ENCODE results near the gene MBOAT1.
"Not testable (repeated sequence)": the region's sequence is repeated elsewhere in the genome, so short reads cannot be mapped to it uniquely, and the experiment has no call there.

The MBOAT1 gene

DNA sequence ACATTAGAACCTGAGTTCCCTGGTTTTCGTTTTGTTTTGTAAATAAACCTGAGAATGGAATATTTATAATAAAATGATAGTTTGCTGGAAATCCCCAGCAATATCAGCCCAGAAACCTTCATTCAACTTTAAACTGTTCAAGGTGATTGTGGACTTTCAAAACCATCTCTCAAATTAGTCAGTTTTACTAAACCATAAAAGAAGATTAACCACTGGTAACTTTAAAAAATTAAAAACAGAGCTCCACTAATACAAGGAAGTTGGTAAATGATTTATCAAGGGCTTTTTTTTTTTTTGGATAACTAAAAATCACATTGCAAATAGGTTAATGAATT is 10.0 kb downstream of the MBOAT1 start:
- peak; percentile 60 for FAIRE-seq

- no peak for FAIRE-seq
Measured at GRCh38 chr6:20200761-20201630, 11.3 kb downstream of the MBOAT1 start.

DNA sequence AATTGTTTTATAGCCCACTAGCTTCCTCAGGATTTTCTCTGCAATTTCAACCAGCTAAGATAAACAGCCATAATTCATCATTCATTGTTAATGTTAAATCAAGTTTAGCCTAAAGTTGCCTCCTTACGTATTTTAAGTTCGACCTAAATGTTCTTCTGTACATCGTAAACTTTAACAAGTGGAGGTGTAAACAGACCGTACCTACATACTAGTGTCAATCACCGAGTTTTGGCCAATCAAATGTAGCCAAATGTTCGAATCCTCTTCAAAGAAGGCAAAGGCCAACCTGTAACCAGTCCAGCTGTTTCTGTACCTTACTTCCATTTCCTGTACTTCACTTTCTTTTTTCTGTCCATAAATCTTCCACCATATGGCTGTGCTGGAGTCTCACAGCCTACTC is 13.5 kb downstream of the MBOAT1 start:
- FAIRE-seq, result no peak

DNA sequence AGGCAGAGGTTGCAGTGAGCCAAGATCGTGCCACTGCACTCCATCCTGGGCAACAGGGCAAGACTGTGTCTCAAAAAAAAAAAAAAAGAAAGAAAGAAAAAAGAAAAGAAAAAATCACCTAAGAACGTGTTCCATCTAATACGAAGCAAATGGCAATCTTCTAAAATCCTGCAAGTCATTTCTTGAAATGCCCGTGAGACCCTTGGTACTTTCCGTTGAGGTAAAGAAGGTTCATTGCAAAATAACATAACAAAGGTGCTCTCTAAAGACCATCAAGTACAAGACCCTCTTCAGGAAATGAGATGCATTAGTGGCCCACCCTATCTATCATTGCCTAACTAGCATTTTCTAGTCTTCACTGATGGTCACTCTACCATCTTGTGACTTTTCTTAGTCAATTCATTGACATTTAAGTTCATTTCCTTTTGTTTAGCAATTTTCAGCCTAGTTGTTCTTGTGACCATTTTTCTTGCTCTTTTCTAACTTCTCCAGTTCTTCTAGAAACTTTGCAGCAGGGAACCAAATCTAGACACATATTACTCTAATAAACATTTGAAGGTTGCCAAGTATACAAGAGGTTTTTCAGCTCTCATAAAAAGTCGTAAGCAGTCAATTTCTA is 14.0 kb downstream of the MBOAT1 start:
- peak; percentile 53 for FAIRE-seq

DNA sequence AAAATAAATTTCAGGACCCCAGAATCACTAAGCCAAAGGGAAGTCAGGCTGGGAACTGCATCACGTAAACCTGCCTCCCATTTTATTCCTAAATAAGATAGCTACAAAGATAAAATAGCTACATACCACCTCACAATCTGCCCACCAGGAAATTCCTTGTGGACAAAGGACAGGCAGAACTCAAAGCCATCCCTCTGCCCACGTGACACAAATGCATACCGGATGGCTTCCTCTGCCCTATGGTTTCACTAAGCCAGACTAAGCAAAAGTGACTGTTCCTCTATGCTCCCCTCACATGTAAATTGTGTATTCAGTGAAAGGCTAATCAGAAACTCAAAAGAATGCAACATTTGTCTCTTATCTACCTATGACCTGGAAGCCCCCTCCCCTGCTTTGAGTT is 15.0 kb downstream of the MBOAT1 start:
- no peak for FAIRE-seq

DNA sequence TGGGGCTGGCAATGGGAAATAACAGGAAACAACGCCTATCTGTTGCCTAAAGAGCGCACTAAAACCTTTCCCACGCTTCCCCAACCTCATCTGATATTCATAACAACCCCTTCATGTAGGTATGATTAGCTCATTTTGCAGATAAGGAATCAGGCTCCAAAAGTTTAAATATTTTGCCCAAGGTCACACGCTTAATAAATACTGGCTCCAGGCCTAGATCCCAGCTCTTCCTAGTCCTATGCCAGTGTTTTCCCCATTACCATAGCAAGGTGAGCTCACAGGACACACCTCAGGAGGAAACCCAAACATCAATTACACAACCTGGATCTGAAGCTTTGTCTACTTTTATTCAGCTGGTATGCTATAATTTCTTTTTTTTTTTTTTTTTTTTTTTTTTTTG is 19.6 kb downstream of the MBOAT1 start:
- no peak for FAIRE-seq

- FAIRE-seq, result no peak
Measured at GRCh38 chr6:20191992-20192391, 20.3 kb downstream of the MBOAT1 start.

DNA sequence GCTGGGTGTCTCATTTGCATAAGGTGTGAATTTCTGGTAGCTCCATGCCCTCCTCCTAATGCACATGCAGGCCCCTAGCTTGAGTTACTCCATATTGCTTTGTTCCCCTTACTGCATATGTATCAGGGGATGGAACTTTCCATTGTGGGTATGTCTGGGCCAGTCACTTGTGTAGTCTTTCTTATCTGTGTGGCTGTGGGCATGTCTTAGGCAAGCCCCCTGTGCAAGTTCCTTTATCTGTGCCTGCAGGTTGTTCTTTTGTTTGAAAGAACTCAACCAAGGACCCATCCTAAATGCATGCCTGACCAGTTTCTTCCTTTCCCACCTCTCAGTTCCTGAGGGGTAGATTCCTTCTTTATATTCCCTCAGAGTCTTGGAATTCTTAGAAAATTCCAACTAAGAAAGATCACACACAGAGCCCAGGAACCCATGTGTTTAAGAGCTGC is 23.6 kb downstream of the MBOAT1 start:
- FAIRE-seq, result no peak

- FAIRE-seq, result no peak
Measured at GRCh38 chr6:20186981-20187380, 25.3 kb downstream of the MBOAT1 start.

GRCh38 chr6:20183706-20184105 is 28.6 kb downstream of the MBOAT1 start:
- no peak for FAIRE-seq

GRCh38 chr6:20182926-20183521 is 29.2 kb downstream of the MBOAT1 start:
- FAIRE-seq, result no peak

GRCh38 chr6:20182069-20182468 is 30.2 kb downstream of the MBOAT1 start:
- FAIRE-seq, result no peak

- no peak for FAIRE-seq
Measured at GRCh38 chr6:20180935-20181334, 31.3 kb downstream of the MBOAT1 start.

DNA sequence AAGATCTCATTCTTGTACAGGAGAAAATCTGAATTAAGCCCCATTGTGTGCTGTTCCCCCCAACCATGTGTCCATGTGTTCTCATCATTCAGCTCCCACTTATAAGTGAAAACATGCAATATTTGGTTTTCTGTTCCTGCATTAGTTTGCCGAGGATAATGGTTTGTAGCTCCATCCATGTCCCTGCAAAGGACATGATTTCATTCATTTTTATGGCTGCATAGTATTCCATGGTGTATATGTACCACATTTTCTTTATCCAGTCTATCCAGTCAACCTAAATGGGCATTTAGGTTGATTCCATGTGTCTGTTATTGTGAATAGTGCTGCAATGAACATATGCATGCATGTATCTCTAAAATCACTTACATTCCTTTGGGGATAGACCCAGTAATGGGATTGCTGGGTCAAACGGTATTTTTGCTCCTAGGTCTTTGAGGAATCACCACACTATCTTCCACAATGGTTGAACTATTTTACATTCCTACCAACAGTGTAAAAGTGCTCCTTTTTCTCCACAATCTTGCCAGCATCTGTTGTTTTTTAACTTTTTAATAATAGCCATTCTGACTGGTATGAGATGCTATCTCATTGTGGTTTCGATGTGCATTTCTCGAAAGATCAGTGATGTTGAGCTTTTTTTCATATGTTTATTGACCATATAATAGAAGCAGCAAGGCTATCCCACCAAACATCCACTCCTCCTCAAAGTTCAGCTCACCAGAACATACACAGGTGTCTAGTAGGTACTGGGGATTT is 32.8 kb downstream of the MBOAT1 start:
- FAIRE-seq, result not testable (repeated sequence)

DNA sequence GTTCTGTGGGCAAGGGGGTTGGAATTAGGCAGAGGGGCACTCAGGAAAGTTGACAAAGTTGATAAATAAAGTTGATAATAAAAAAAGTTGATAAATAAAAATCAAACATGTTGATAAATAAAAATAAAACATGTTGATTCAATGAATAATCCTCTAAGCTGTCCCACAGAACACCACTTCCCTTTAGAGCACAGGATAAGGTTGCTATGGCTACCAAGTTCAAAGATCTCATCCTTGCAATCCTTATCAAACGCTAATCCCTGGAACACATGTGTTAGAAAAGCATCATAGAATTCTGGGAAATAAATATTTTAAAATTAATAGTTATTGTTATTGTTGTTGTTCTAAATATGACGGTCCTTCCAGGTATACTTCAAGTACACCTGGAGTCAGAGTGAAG is 33.9 kb downstream of the MBOAT1 start:
- FAIRE-seq, result no peak

DNA sequence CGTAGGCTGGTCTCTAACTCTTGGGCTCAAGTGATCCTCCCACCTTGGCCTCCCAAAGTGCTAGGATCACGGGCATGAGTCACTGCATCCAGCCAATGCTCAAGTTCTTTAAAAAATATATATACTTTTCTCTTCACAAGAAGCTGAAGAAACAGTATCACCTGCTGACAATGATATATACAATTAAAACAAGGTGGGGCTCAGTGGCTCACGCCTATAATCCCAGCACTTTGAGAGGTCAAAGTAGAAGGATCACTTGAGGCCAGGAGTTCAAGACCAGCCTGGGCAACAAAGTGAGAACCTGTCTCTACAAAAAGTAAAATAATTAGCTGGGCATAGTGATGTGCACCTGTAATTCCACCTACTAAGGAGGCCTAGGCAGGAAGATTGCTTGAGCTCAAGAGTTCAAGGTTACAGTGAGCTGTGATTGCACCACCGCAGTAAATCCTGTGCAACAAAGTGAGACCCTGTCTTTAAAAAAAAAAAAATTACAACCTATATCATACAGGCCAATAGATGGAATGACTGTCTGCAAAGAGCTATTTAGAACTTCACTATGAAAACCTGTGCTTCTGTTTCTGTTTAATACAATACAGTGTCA is 36.4 kb downstream of the MBOAT1 start:
- FAIRE-seq, result no peak

GRCh38 chr6:20173833-20174792 is 38.2 kb downstream of the MBOAT1 start:
- no peak for FAIRE-seq

GRCh38 chr6:20172842-20173456 is 39.3 kb downstream of the MBOAT1 start:
- FAIRE-seq, result no peak

- FAIRE-seq, result no peak
Measured at GRCh38 chr6:20170455-20171148, 41.7 kb downstream of the MBOAT1 start.

GRCh38 chr6:20169786-20170185 is 42.5 kb downstream of the MBOAT1 start:
- FAIRE-seq, result no peak

Data from endometrium (tissue), 2 donors.